Heart left ventricle (tissue), 16 donors: ENCODE data around the gene DSCAML1. TPM values are rescaled to one million over a fixed set of nuclear protein-coding genes. Genes with fewer than 3 reads are reported as not detected.
A peak's percentile ranks its signal among the peaks of the same experiment; 100 is the strongest.

Source experiments
- ATAC-seq, 4 donors: fragments of 200-7000 bp; cut with Tn5 transposase; one replicate each; pipeline ENCODE4 v1.9.1; 2020 to 2022; ENCODE audit warnings: moderate library complexity in 4 of 4, mild to moderate bottlenecking in 3 of 4, moderate number of reproducible peaks in 1 of 4
- DNase-seq, 5 donors: peaks; one replicate each; pipeline ENCODE4 v3.0.0-alpha.2; 2020
- H3K27ac ChIP-seq, 12 donors: fragments of 200-600 bp; sonication (generic) in 4 of 12; one replicate each; pipeline versions ENCODE4 v1.5.0 to v1.8.0; 2016 to 2022; ENCODE audit warnings: mild to moderate bottlenecking in 2 of 12
- H3K27me3 ChIP-seq, 9 donors: fragments of 200-600 bp; sonication (generic) in 2 of 9; one replicate each; pipeline versions ENCODE4 v1.5.1 to v1.8.0; 2016 to 2022; ENCODE audit warnings: mild to moderate bottlenecking in 3 of 9
- H3K36me3 ChIP-seq, 9 donors: fragments of 200-600 bp; sonication (generic) in 2 of 9; one replicate each; pipeline versions ENCODE4 v1.5.0 to v1.8.0; 2018 to 2022; ENCODE audit warnings: mild to moderate bottlenecking in 2 of 9
- H3K4me1 ChIP-seq, 12 donors: fragments of 200-600 bp; sonication (generic) in 4 of 12; one replicate each; pipeline versions ENCODE4 v1.5.0 to v1.8.0; 2016 to 2022; ENCODE audit warnings: mild to moderate bottlenecking in 3 of 12
- H3K4me3 ChIP-seq, 12 donors: fragments of 200-600 bp; sonication (generic) in 4 of 12; one replicate each; pipeline versions ENCODE4 v1.5.0 to v1.8.0; 2017 to 2022; ENCODE audit warnings: mild to moderate bottlenecking in 9 of 12, moderate library complexity in 4 of 12
- H3K9me3 ChIP-seq, 12 donors: fragments of 200-600 bp; sonication (generic) in 4 of 12; one replicate each; pipeline versions ENCODE4 v1.5.0 to v1.8.0; 2016 to 2022; ENCODE audit warnings: mild to moderate bottlenecking in 1 of 12
- CTCF ChIP-seq, 12 donors: fragments of 200-600 bp; sonication (generic) in 4 of 12; IDR thresholded peaks; one replicate each; pipeline versions ENCODE4 v1.5.0 to v1.8.0; 2018 to 2022; ENCODE audit warnings: antibody characterized with exemption in 12 of 12, mild to moderate bottlenecking in 5 of 12
- POLR2A ChIP-seq, 2 donors: fragments of 450-650 bp; IDR thresholded peaks; one replicate each; pipeline ENCODE4 v1.6.1; 2017; ENCODE audit warnings: antibody characterized with exemption in 2 of 2, mild to moderate bottlenecking in 2 of 2, moderate library complexity in 2 of 2
- WGBS, 4 donors: extraction: QIAGEN DNeasy Blood & Tissue Kit in 2 of 4; methylation state at CpG; one replicate each; pipeline versions ENCODE4 v1.1.5 to v1.1.7; 2013 to 2018; 5-methylcytosine and 5-hydroxymethylcytosine counted together
- intact Hi-C, 10 donors: fragments of 100-400 bp; cut with DNase I; formaldehyde crosslinking; loops; one replicate each; pipeline versions ENCODE4 v1.11.1 to v1.14.2; 2022
- polyA plus RNA-seq, 2 donors: library from polyadenylated mRNA; stranded (reverse); fragments of 200-250 nt; gene quantifications; one replicate each; pipeline ENCODE4 v1.2.3, GENCODE V29; 2013
- total RNA-seq, 9 donors: library from RNA; depleted of rRNA in 2 of 9; stranded (reverse); fragments of >200 nt in 2 of 9; fragmentation: NEBNext Ultra II Directional in 3 of 9; extraction: Animal tissue kit (Norgen Biotek cat#: 25700) in 3 of 9; gene quantifications; one replicate each; pipeline versions ENCODE4 v1.1.0 to v1.2.4, GENCODE V29; 2016 to 2023
- donor health status: ischemic (EF 13 %, LVEDD 7.1; RV severe dilation, severe dysfunction).
- donor health status: healthy with polysubstance abuse.
- donor health status: DM: no; HTN: yes; CAD: no.
- donor health status: DM: no; HTN: no; CAD: no.
- donor health status: ischemic (EF 25% LVEDD 6.9; RV normal size, moderate dysfunction).
- donor health status: ischemic (EF 25% LVEDD 5.7; RV mildly dilated, moderate dysfunction).
- donor health status: healthy.
- donor health status: DM: yes; HTN: yes; CAD: no.
- donor health status: ischemic (EF 35%, LVEDD 5.7; RV mildly dilated, moderate dysfunction).
- donor health status: nonischemic (EF 11% LVEDD 7.7; RV severe dilation, severe dysfunction).
- donor health status: DM: yes; HTN: yes; CAD: no.
- donor health status: PGD.
- donor health status: ischemic (EF 29% LVEDD 5.4; RV normal size, mild dysfunction).
- donor health status: nonischemic (EF 23%, LVEDD 6.1; RV moderate dilation, normal function).

Gene DSCAML1
- total and polyA plus RNA-seq, 11 donors: 0.05 to 1.7 (median 0.76) TPM

- WGBS, 4 donors: 78 to 82% (median 80%) methylated on average over 16 of the region's 16 CpGs
- Histone ChIP-seq H3K27ac (peak overlapping the region in 4 of 12 donors; percentile 22 to 71 (median 32)), H3K9me3 (no peaks in the 10 kb centered on the region), H3K27me3 (no peaks in the 10 kb centered on the region), H3K4me1 (peaks cover 0 to 23% (median 9%) of the 10 kb centered on the region in 12 donors), H3K4me3 (no peak overlapping the region), H3K36me3 (peaks cover 0 to 46% (median 23%) of the 10 kb centered on the region in 9 donors)
- TF ChIP-seq POLR2A (IDR thresholded peaks at IDR 0.05) (no peak), CTCF (IDR thresholded peaks at IDR 0.05) (no peak)
- peak; percentile 24 to 59 (median 43) for ATAC-seq
- intact Hi-C loops: loop anchor here in 9 of 10 donors (2.0 to 10.0 kb wide), 7 partner anchors 35 to 212 kb away; partner anchors contain the start of gene FXYD6 (in 1 of the 9)
- DNase-seq: peak in 4 of 5 donors; percentile 18 to 31 (median 26)
Measured at GRCh38 chr11:117842131-117842941, 45.3 kb upstream of the DSCAML1 start.

GRCh38 chr11:117841551-117842031, 44.6 kb upstream of the DSCAML1 start:
- peaks cover 0 to 23% (median 9%) of the 10 kb centered on the region in 12 donors for H3K4me1 ChIP-seq
- TF ChIP-seq CTCF (IDR thresholded peaks at IDR 0.05) (no peak), POLR2A (IDR thresholded peaks at IDR 0.05) (no peak)
- H3K36me3 ChIP-seq: peaks cover 0 to 50% (median 23%) of the 10 kb centered on the region in 9 donors
- WGBS, 4 donors: 90 to 95% (median 93%) methylated on average over 6 to 7 of the region's 7 CpGs
- intact Hi-C loops: loop anchor here in 9 of 10 donors (2.0 to 10.0 kb wide), 7 partner anchors 36 to 213 kb away; partner anchors contain the start of gene FXYD6 (in 1 of the 9)
- peak in 3 of 5 donors; percentile 9 to 19 (median 15) for DNase-seq
- no peak for ATAC-seq
- no peaks in the 10 kb centered on the region for H3K9me3 ChIP-seq
- H3K27ac ChIP-seq: peak overlapping the region in 1 of 12 donors; percentile 71
- no peaks in the 10 kb centered on the region for H3K27me3 ChIP-seq
- no peak overlapping the region for H3K4me3 ChIP-seq

GRCh38 chr11:117840881-117841550, 44.0 kb upstream of the DSCAML1 start:
- no peak for TF ChIP-seq POLR2A (IDR thresholded peaks at IDR 0.05)
- no peak for TF ChIP-seq CTCF (IDR thresholded peaks at IDR 0.05)

More at GRCh38 chr11:117840881-117841550, 44.0 kb upstream of the DSCAML1 start:
- Histone ChIP-seq H3K4me1 (peaks cover 0 to 27% (median 9%) of the 10 kb centered on the region in 12 donors), H3K27ac (peak overlapping the region in 1 of 12 donors; percentile 71), H3K9me3 (no peaks in the 10 kb centered on the region), H3K36me3 (peaks cover 0 to 50% (median 23%) of the 10 kb centered on the region in 9 donors), H3K27me3 (no peaks in the 10 kb centered on the region), H3K4me3 (no peak overlapping the region)
- DNase-seq (peak in 3 of 5 donors; percentile 4 to 18 (median 7)), ATAC-seq (no peak)
- WGBS, 4 donors: 92 to 97% (median 95%) methylated on average over 10 to 11 of the region's 11 CpGs
- intact Hi-C loops: loop anchor here in 8 of 10 donors (5.0 to 10.0 kb wide), 5 partner anchors 36 to 214 kb away; partner anchors contain the start of gene FXYD6 (in 1 of the 8)
